Measurements from ENCODE around the gene ZBTB16. TPM values are rescaled to one million over a fixed set of nuclear protein-coding genes. Genes with fewer than 3 reads are reported as not detected.
A peak's percentile ranks its signal among the peaks of the same experiment; 100 is the strongest.

ZBTB16 gene
- total and polyA plus RNA-seq, 8 donors = 3.4 to 55.6 (median 9.5) TPM

GRCh38 chr11:114281388-114281956, 222.0 kb downstream of the ZBTB16 start:
- Histone ChIP-seq H3K4me3 (no peak overlapping the region), H3K9me3 (no peaks in the 10 kb centered on the region), H3K36me3 (no peaks in the 10 kb centered on the region), H3K27ac (peak overlapping the region in 1 of 2 donors; percentile 73), H3K27me3 (peaks cover 0 to under 1% of the 10 kb centered on the region in 2 donors), H3K4me1 (peaks cover 7 to 9% of the 10 kb centered on the region in 2 donors)
- ATAC-seq (peak; percentile 41), DNase-seq (no peak)
- TF ChIP-seq CTCF (IDR thresholded peaks at IDR 0.05) = no peak
- intact Hi-C loops (cut with DNase I) = no loop called here

DNA sequence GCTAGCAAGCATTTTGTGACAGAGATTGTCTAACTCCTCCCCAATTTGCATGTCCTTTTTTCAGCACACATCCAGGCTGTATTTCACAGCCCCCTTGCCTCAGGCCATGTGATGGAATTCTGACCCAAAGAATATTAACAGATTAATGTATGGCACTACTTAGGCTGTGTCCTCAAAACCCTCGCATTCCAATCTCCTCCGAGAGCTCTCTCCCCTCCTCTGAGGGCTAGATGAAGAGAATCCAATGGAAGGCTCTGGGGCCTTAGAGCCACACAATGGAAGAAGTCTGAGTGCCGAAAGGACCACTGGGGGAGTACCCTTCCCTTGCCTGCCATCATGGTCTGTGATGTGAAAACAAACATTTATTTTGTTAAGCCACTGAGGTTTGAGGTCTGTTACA, 223.0 kb downstream of the ZBTB16 start:
- no peaks in the 10 kb centered on the region for H3K9me3 ChIP-seq
- H3K36me3 ChIP-seq = no peaks in the 10 kb centered on the region
- TF ChIP-seq CTCF (IDR thresholded peaks at IDR 0.05) = no peak
- H3K4me3 ChIP-seq = no peak overlapping the region
- H3K4me1 ChIP-seq = peaks cover 7 to 9% of the 10 kb centered on the region in 2 donors
- H3K27ac ChIP-seq = no peak overlapping the region
- no peak for ATAC-seq
- no peak for DNase-seq
- intact Hi-C loops (cut with DNase I) = no loop called here
- H3K27me3 ChIP-seq = no peaks in the 10 kb centered on the region

- ATAC-seq = no peak
- no peak overlapping the region for H3K4me3 ChIP-seq
- TF ChIP-seq CTCF (IDR thresholded peaks at IDR 0.05) = no peak
These were observed 223.9 kb downstream of the ZBTB16 start for GRCh38 chr11:114283422-114283821.

GRCh38 chr11:114284021-114284420, 224.5 kb downstream of the ZBTB16 start:
- DNase-seq = no peak
- no peak for TF ChIP-seq CTCF (IDR thresholded peaks at IDR 0.05)
- no peaks in the 10 kb centered on the region for H3K36me3 ChIP-seq
- no peak for ATAC-seq
- intact Hi-C loops (cut with DNase I) = no loop called here
- H3K27me3 ChIP-seq = no peaks in the 10 kb centered on the region
- H3K4me1 ChIP-seq = peaks cover 7 to 9% of the 10 kb centered on the region in 2 donors
- H3K27ac ChIP-seq = no peak overlapping the region
- no peak overlapping the region for H3K4me3 ChIP-seq
- no peaks in the 10 kb centered on the region for H3K9me3 ChIP-seq

More at GRCh38 chr11:114283422-114283821, 223.9 kb downstream of the ZBTB16 start:
- DNase-seq = no peak
- Histone ChIP-seq H3K27ac (no peak overlapping the region), H3K9me3 (no peaks in the 10 kb centered on the region), H3K4me1 (peaks cover 7 to 9% of the 10 kb centered on the region in 2 donors), H3K36me3 (no peaks in the 10 kb centered on the region), H3K27me3 (no peaks in the 10 kb centered on the region)
- intact Hi-C loops (cut with DNase I) = no loop called here

DNA sequence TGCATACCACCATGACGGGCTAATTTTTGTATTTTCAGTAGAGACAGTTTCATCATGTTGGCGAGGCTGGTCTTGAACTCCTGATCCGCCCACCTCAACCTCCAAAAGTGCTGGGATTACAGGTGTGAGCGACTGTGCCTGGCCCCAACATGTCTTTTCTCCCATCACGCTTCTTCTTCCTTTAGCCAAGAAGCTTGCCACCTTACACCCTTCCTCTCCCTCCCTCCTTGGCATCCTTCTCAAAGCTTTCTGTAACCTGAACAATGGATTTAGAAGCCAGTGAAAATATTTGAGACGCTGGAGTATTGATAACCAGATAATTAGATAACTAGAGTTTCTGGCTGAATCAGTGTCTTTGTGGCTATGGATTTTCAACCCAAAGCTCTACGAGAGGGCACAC, 225.4 kb downstream of the ZBTB16 start:
- ATAC-seq (no peak), DNase-seq (no peak)
- Histone ChIP-seq H3K9me3 (no peaks in the 10 kb centered on the region), H3K27me3 (no peaks in the 10 kb centered on the region), H3K4me1 (peaks cover 7 to 9% of the 10 kb centered on the region in 2 donors), H3K27ac (no peak overlapping the region), H3K36me3 (no peaks in the 10 kb centered on the region), H3K4me3 (no peak overlapping the region)
- intact Hi-C loops (cut with DNase I) = no loop called here
- no peak for TF ChIP-seq CTCF (IDR thresholded peaks at IDR 0.05)

Measured in left lung (tissue), 10 donors.